Stimulated activated CD8-positive, alpha-beta memory T cell treated with anti-CD3 and anti-CD28 coated beads, Interleukin-15, amount 100 ng/mL, for 1 hour (primary cell): ENCODE results near the gene SDK2.

Experiments used
- DNase-seq: peaks from one replicate; pipeline ENCODE4 v3.0.0-alpha.2; 2020; ENCODE audit warnings: low read depth

Gene SDK2, protein sequence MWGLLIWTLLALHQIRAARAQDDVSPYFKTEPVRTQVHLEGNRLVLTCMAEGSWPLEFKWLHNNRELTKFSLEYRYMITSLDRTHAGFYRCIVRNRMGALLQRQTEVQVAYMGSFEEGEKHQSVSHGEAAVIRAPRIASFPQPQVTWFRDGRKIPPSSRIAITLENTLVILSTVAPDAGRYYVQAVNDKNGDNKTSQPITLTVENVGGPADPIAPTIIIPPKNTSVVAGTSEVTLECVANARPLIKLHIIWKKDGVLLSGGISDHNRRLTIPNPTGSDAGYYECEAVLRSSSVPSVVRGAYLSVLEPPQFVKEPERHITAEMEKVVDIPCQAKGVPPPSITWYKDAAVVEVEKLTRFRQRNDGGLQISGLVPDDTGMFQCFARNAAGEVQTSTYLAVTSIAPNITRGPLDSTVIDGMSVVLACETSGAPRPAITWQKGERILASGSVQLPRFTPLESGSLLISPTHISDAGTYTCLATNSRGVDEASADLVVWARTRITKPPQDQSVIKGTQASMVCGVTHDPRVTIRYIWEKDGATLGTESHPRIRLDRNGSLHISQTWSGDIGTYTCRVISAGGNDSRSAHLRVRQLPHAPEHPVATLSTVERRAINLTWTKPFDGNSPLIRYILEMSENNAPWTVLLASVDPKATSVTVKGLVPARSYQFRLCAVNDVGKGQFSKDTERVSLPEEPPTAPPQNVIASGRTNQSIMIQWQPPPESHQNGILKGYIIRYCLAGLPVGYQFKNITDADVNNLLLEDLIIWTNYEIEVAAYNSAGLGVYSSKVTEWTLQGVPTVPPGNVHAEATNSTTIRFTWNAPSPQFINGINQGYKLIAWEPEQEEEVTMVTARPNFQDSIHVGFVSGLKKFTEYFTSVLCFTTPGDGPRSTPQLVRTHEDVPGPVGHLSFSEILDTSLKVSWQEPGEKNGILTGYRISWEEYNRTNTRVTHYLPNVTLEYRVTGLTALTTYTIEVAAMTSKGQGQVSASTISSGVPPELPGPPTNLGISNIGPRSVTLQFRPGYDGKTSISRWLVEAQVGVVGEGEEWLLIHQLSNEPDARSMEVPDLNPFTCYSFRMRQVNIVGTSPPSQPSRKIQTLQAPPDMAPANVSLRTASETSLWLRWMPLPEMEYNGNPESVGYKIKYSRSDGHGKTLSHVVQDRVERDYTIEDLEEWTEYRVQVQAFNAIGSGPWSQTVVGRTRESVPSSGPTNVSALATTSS (N-terminal part only)

GRCh38 chr17:73644145-73645049 is at the start of gene SDK2:
Gene SDK2 (minus strand): TSS chr17:73644445. CDS start chr17:73644088, 357 bp downstream.
- DNase-seq, result no peak

- no peak for DNase-seq
These were observed 48.8 kb upstream of the SDK2 start for GRCh38 chr17:73693071-73693470.

- no peak for DNase-seq
These were observed 47.1 kb upstream of the SDK2 start for GRCh38 chr17:73691321-73691766.

DNA sequence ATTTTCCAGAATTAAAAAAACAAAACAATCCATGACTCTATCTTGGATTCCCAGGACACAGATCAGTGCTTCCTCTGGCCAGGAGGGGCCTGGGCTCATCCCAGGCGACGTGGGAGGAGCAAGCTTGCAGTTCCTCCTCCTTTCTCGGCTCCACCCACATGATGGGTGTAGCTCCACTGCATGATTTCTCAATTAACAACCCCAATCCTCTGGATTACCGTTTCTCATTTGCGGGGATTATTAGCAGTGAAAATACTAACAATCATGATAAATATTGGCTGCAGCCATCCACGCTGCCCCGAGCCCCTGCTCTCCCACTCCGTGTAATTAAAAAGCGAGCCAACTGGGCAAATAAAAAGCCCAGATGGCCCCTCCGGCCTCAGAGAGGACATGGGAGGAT is 46.4 kb upstream of the SDK2 start:
- DNase-seq, result no peak

DNA sequence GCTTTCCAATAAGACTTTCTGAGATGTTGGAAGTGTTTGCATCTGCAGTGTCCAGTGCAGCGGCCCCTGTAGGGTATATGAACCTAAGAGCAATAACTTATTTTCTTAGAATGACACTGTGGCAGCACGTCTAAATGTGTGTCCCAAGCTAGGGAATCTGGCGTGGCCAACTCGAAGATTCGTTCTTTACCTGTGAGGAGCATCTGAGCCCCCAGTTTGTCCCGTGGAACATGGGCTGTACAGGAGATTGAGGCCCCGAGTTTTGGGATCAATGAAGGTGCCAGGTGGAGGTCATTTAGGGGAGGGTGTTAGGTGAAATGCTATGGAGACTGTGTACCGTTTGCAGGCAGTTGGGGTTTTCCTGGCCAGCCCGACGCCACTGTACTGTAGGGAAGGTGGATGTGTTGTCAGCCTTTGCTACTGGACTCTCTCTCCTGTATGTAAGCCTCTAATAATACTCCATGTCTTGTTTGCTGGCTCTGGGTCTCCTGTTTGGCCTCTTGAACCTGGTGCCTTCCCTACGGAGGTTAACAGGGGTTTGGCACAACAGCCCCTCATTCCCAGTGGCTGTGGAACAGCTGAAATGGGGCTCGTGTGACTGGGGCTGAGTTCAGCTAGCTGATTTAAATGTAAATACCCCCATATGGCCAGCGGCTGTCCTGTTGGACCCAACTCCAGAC is 45.5 kb upstream of the SDK2 start:
- no peak for DNase-seq

- DNase-seq, result no peak
These were observed 42.7 kb upstream of the SDK2 start for GRCh38 chr17:73686961-73687360.

GRCh38 chr17:73686126-73686525 is 41.9 kb upstream of the SDK2 start:
- DNase-seq, result no peak

- DNase-seq, result no peak
These were observed 39.9 kb upstream of the SDK2 start for GRCh38 chr17:73684183-73684582.

DNA sequence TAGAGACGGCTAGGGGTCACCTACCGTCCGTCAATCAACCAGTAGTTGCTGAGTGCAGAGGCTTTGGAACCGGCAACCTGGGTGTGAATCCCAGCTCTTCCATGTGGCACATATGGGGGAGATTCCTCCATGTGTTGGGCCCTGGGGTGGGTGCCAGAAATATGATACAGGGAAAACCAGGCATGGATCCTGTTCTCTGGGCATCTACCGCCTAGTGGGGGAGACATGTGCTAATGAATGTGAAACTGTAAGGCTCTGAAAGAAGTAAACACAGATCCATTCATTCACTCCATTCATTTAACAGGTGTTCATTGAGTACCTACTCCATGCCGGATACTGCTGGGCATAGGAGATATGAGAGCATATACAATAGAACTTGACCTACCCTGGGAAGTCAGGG is 39.5 kb upstream of the SDK2 start:
- no peak for DNase-seq

DNA sequence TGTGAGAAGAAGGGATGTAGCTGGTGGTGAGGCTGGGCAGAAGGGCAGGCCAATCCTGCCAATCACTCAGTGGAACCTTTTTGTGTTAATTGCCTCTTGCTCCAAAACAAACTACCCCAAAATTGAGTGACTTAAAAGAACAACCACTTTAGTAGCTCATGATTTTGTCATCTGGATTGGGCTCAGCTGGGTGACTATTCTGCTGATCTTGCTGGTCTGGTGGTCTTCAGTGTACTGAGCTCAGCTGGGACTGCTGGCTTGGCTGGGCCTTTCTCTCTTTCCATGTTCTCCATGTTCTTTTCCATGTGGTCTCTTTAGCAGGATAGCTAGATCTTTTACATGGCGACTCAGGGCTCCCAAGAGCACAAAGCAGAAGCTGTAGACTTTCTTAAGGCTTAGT is 37.7 kb upstream of the SDK2 start:
- no peak for DNase-seq

- DNase-seq, result no peak
These were observed 35.2 kb upstream of the SDK2 start for GRCh38 chr17:73679476-73679875.

DNA sequence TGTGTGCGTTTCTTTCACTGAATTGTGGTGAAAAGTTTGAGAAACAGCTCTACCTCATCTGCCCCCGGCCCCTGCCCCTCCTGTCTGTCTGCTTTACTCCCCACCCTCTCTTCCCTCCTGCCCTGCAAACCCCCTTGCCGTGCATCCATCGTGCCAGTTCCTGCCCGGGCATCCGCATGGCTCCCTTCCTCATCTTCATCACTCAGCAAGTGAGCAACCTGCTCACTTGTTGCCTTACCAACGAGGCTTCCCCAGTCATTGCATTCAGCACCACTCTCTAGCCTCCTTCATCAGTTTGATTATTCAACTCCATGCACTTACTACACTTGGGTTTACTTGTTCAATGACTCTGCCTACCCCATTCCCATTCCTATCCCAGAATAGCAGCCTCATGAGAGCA is 34.8 kb upstream of the SDK2 start:
- DNase-seq, result no peak

GRCh38 chr17:73669771-73670170 is 25.5 kb upstream of the SDK2 start:
- no peak for DNase-seq

DNA sequence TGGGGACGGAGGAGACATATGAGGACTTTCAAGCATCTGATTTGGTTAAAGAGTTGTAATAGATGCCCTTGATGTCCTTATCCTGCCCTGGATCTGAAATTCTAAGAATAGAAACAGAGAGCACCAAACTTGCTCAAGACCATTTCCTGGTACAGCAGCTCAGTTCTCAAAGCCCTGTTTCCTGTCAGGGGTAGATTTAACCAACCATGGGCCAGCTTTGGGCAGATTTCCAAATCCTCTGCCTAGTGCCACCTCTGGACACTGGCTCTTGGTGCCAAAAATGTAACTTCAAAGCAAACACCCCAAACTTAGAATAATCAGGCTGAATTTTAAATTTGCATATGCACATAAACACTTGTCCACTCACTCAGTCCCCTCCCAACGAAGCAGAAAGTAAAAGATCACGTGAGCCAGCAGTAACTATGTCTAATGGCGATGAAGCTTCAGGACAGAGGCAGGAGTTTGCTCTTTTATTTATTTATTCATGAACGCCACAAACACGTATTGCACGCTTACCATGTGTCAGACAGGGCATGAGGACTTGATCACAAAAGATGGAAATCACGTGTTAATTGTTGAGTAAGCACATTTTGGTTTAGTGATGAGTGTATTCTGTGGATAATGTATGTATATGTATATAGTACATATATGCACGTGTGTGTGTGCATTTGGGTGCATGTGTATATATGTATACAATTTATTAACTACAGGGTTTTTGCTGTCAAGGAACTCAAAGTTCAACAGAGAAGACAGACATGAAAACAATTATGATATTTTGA is 23.1 kb upstream of the SDK2 start:
- no peak for DNase-seq

GRCh38 chr17:73663614-73664013 is 19.4 kb upstream of the SDK2 start:
- DNase-seq, result no peak

DNA sequence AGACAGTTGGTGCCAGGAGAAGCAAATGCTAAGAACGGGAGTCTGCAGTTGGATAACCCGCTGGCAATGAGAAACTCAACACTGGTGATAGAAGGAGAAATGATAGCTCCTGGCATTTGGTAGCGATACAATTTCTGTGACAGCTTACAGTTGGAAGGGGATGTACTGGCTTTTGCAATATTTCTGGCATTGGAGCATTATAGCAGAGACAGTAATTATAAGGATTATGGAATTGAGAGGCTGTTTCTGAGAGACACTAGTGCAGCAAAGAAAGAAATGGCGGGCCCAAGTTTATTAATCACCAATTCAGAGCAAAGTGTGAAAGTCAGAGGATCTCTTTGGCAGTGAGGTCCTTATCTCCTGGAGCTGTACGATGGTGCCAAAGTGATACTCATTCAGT is 16.1 kb upstream of the SDK2 start:
- no peak for DNase-seq

GRCh38 chr17:73658821-73659515 is 14.7 kb upstream of the SDK2 start:
- no peak for DNase-seq

- no peak for DNase-seq
These were observed 13.3 kb upstream of the SDK2 start for GRCh38 chr17:73657473-73658116.

DNA sequence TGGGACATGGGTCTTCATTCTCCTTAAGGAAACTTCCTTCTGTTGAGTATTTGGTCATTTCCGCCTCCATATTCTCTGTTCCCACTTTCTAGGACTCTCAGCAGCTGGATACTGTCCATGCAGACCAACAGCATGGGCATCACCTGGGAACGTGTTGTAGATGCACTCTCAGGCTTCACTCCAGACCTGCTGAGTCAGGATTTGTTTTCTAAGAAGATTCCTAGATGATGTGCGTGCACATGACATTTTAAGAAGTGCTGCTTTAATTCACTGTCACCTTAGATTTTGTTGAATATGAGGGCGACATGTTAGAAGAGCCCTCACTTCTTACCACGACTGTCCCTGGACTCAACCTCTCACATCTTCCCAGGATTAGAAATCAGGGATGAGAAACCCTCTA is 10.0 kb upstream of the SDK2 start:
- DNase-seq, result no peak
